Activated CD4-positive, CD25-positive, alpha-beta regulatory T cell treated with anti-CD3 and anti-CD28 coated beads, Interleukin-2, amount 50 U/mL, for 24 hours (primary cell): ENCODE data around the gene SAGE1.
"Not testable (repeated sequence)": the region's sequence is repeated elsewhere in the genome, so short reads cannot be mapped to it uniquely, and the experiment has no call there.

Source experiments
- ATAC-seq, 2 donors: fragments of 150-1000 bp; cut with Tn5 transposase; one replicate each; pipeline ENCODE4 v1.10.0; 2021; ENCODE audit warnings: mild to moderate bottlenecking in 1 of 2, moderate library complexity in 1 of 2

The SAGE1 gene, protein sequence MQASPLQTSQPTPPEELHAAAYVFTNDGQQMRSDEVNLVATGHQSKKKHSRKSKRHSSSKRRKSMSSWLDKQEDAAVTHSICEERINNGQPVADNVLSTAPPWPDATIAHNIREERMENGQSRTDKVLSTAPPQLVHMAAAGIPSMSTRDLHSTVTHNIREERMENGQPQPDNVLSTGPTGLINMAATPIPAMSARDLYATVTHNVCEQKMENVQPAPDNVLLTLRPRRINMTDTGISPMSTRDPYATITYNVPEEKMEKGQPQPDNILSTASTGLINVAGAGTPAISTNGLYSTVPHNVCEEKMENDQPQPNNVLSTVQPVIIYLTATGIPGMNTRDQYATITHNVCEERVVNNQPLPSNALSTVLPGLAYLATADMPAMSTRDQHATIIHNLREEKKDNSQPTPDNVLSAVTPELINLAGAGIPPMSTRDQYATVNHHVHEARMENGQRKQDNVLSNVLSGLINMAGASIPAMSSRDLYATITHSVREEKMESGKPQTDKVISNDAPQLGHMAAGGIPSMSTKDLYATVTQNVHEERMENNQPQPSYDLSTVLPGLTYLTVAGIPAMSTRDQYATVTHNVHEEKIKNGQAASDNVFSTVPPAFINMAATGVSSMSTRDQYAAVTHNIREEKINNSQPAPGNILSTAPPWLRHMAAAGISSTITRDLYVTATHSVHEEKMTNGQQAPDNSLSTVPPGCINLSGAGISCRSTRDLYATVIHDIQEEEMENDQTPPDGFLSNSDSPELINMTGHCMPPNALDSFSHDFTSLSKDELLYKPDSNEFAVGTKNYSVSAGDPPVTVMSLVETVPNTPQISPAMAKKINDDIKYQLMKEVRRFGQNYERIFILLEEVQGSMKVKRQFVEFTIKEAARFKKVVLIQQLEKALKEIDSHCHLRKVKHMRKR

GRCh38 chrX:135893294-135893817 is at the start of gene SAGE1, which contains the start of gene CT45A10:
Gene SAGE1, plus strand, starts transcription at chrX:135893716. Its CDS starts 2,527 bp downstream, at chrX:135896243.
Gene CT45A10, minus strand, starts transcription at chrX:135893444. Its CDS starts 8,100 bp downstream, at chrX:135885344.
- ATAC-seq = no peak

- ATAC-seq = not testable (repeated sequence)
These were observed 39.1 kb upstream of the SAGE1 start, which contains the start of gene CT45A8 for GRCh38 chrX:135854438-135854837. Gene CT45A8, minus strand, starts transcription at chrX:135854538. Its CDS starts 3,755 bp downstream, at chrX:135850783.

- ATAC-seq = not testable (repeated sequence)
These were observed 21.8 kb upstream of the SAGE1 start, which contains the start of gene CT45A9 for GRCh38 chrX:135871712-135872111. Gene CT45A9, minus strand, starts transcription at chrX:135871812. Its CDS starts 3,751 bp downstream, at chrX:135868061.

- ATAC-seq = not testable (repeated sequence)
These were observed 10.8 kb upstream of the SAGE1 start for GRCh38 chrX:135882741-135883140.

- ATAC-seq = not testable (repeated sequence)
These were observed 5.3 kb upstream of the SAGE1 start for GRCh38 chrX:135888230-135888629.

GRCh38 chrX:135888976-135889375 is 4.5 kb upstream of the SAGE1 start:
- not testable (repeated sequence) for ATAC-seq

DNA sequence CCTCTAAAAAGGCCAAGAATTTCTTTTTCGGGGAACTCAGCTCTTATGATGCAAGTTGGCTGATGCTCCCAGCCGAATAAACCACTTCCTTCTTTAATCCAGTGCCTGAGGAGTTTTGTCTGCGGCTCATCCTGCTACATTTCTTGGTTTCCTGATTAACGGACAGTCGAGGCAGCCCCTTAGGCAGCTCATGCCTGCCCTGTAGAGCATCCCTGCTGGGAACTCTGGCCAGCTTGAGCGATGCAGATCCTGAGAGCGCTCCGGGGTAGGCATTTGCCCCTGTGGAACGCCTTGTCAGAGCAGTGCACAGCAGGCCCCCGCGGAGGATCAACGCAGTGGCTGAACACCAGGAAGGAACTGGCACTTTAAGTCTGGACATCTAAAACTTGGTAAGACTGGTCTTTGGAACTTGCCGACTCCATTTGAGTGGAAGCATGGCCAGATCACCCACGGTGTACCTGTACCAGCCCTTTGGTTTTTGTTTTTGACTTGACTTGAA is 3.4 kb upstream of the SAGE1 start:
- no peak for ATAC-seq

- ATAC-seq = no peak
These were observed 735 bp upstream of the SAGE1 start for GRCh38 chrX:135892781-135893180.

GRCh38 chrX:135910251-135910650 is 16.7 kb downstream of the SAGE1 start:
- ATAC-seq = no peak

DNA sequence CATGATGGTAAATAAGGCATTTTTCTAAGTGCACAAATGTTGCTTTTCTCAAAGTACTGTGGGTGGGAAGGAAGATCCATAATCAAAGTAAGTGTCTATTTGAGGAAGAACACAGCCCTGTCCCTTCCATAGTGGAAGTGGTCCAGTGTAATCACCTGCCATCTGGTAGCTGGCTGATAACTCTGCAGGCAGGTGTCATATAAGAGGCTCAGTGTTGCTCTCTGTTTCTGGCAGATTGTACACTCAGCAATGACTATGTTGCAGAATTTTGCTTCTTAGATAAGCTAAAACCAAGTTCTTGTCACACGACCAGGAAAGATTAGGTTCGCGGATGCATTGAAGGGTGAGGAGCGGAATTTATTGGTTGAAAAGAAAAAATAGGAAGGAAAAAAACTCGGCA is 20.9 kb downstream of the SAGE1 start:
- ATAC-seq = no peak

DNA sequence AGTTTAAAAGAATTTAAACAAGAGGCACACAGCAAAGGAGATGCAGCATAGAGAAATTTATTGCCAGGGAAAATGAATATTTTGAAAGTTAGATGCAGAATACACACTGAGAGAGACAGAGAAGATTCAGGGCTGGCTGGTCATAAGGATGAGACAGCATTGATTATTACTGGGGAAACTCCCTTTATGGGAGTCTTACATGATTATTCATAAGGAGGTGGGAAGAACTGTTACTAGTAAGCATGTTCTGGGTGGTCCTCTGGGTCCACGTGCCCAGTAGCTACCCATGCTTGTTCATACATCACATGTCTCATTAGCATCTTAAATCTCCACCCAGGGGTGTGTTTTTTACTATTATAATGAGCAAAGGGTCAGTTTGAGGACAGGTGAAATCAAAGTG is 27.0 kb downstream of the SAGE1 start:
- not testable (repeated sequence) for ATAC-seq

DNA sequence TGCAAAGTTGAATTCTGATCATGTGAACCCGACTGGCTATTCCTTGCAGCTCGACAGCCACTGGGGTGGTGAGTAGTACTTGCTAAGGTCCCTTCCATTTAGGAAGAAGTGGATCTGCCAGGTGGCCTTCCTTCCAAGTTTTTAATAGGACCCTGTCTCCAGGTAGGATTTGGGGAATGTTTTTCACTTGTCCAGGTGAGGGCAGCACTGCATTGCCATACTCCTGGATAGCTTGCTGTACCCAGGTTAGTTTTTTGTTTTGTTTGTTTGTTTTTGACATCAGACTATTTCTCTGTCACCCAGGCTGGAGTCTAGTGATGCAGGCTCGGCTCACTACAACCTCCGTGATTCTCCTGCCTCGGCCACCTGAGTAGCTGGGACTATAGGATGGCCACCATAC is 29.8 kb downstream of the SAGE1 start:
- ATAC-seq = no peak

GRCh38 chrX:135927897-135928296 is 34.4 kb downstream of the SAGE1 start:
- no peak for ATAC-seq

- no peak for ATAC-seq
These were observed 38.4 kb downstream of the SAGE1 start for GRCh38 chrX:135931644-135932487.

DNA sequence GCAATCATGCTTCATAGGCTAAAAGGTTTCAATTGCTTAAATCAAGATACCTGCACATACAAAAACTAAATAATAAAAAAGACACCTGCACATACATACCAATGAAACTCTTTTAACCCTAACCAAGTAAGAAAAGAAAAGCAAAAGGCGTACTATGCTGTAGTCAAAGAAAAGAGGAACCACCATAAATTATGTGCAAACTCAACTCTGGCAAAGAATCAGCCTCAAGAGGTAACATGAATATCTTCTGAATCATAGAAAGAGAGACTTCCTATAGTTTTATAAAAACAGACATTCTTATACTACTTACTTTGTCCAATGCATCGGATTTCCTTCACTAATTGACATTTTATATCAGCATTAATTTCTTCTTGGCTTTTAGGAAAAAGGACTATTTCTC is 51.0 kb downstream of the SAGE1 start:
- ATAC-seq = no peak

DNA sequence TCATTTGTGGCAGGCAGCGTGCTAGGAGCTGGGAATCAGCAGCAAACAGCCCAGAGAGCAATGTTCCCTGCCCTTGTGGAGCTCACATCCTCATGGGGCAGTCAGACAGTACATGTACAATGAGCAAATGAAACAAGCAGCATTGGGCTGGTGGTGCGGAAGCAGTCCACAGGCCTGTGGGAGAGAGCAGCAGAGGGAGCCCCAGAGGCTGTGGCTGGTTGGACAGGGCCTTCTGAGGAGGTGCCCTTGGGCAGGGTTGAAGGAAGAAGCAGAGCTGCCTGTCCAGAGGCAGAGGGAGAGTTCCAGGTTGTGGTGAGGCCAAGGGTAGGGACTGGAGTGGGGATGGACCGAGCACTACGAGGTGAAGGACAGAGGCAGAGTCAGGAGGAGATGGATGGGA is 57.8 kb downstream of the SAGE1 start:
- no peak for ATAC-seq
